Activated T-helper 2 cell treated with anti-CD3 and anti-CD28 coated beads, Interferon-gamma antibody, Interleukin-2, Interleukin-4, amounts not matched to agents 10 μg/mL and 5 μg/mL and 100 μg/mL, durations not matched to agents 14 hours and 24 hours and 36 hours (primary cell): Measurements from ENCODE around the gene FBXO24. TPM values are rescaled to one million over a fixed set of nuclear protein-coding genes. Genes with fewer than 3 reads are reported as not detected.

ENCODE experiments used
- DNase-seq: peaks from one replicate; pipeline ENCODE4 v3.0.0; 2021; ENCODE audit warnings: low spot score
- H3K27ac Mint-ChIP-seq: one replicate; pipeline ENCODE4 v1.8.0; 2021; ENCODE audit warnings: mixed read lengths
- H3K27me3 Mint-ChIP-seq: one replicate; pipeline ENCODE4 v1.8.0; 2021; ENCODE audit warnings: low read depth, mixed read lengths
- H3K36me3 Mint-ChIP-seq: one replicate; pipeline ENCODE4 v1.8.0; 2021; ENCODE audit warnings: low read depth, mixed read lengths
- H3K4me1 Mint-ChIP-seq: one replicate; pipeline ENCODE4 v1.8.0; 2021; ENCODE audit warnings: low read depth, mixed read lengths
- H3K4me3 Mint-ChIP-seq: one replicate; pipeline ENCODE4 v1.8.0; 2021; ENCODE audit warnings: low read depth, mild to moderate bottlenecking, moderate library complexity, mixed read lengths
- H3K9me3 Mint-ChIP-seq: one replicate; pipeline ENCODE4 v1.8.0; 2021; ENCODE audit warnings: mixed read lengths
- intact Hi-C: fragments of 100-400 bp; cut with micrococcal nuclease; formaldehyde crosslinking; loops from one replicate; pipeline ENCODE4 v1.15.1; 2023
- total RNA-seq: library from RNA; stranded (reverse); gene quantifications from 2 replicates; pipeline ENCODE4 v1.2.3, GENCODE V29; 2022

Gene FBXO24
- total RNA-seq, 1 donor from 2014 or later, result 0.91 TPM

GRCh38 chr7:100609958-100610357, 23.8 kb downstream of the FBXO24 start:
- DNase-seq, result no peak
- Mint-ChIP-seq H3K9me3 (no peaks in the 10 kb centered on the region), H3K4me3 (no peak overlapping the region), H3K4me1 (peaks cover 13% of the 10 kb centered on the region), H3K36me3 (peaks cover 8% of the 10 kb centered on the region), H3K27ac (peak overlapping the region; percentile 6), H3K27me3 (peaks cover 3% of the 10 kb centered on the region)
- intact Hi-C loops, result loop anchor here (5.0 to 10.0 kb wide), 2 partner anchors 97 to 635 kb away; partner anchors contain the start of genes FIS1 and POP7

- Mint-ChIP-seq H3K36me3 (peaks cover 12% of the 10 kb centered on the region), H3K27me3 (no peaks in the 10 kb centered on the region), H3K9me3 (no peaks in the 10 kb centered on the region), H3K4me1 (peaks cover 10% of the 10 kb centered on the region), H3K27ac (peak within 1 kb of the TSS; percentile 99), H3K4me3 (peak within 1 kb of the TSS; percentile 97)
- intact Hi-C loops, result loop anchor here (1.0 to 5.0 kb wide), 7 partner anchors 8 to 183 kb away; partner anchors contain the start of genes FBXO24, GNB2, LRCH4 and MEPCE
- DNase-seq, result peak; percentile 98
These were observed 26.0 kb downstream of the FBXO24 start, which contains the start of gene MOSPD3 for GRCh38 chr7:100611983-100612729. MOSPD3 (plus strand) TSS chr7:100612540; CDS start chr7:100612792, 252 bp downstream.

- Mint-ChIP-seq H3K27me3 (no peaks in the 10 kb centered on the region), H3K27ac (no peak overlapping the region), H3K4me3 (peak overlapping the region; percentile 97), H3K36me3 (peaks cover 12% of the 10 kb centered on the region), H3K4me1 (peaks cover 10% of the 10 kb centered on the region), H3K9me3 (no peaks in the 10 kb centered on the region)
- intact Hi-C loops, result loop anchor here (1.0 to 5.0 kb wide), 7 partner anchors 9 to 184 kb away; partner anchors contain the start of genes FBXO24, GNB2, LRCH4 and MEPCE
- no peak for DNase-seq
These were observed 26.7 kb downstream of the FBXO24 start for GRCh38 chr7:100612730-100613390.

- peaks cover 10% of the 10 kb centered on the region for H3K4me1 Mint-ChIP-seq
- intact Hi-C loops, result loop anchor here (2.0 to 5.0 kb wide), 3 partner anchors 13 to 94 kb away; partner anchors contain the start of gene POP7
- peak overlapping the region; percentile 75 for H3K4me3 Mint-ChIP-seq
- H3K36me3 Mint-ChIP-seq, result peaks cover 12% of the 10 kb centered on the region
- no peaks in the 10 kb centered on the region for H3K27me3 Mint-ChIP-seq
- H3K9me3 Mint-ChIP-seq, result no peaks in the 10 kb centered on the region
- no peak for DNase-seq
- no peak overlapping the region for H3K27ac Mint-ChIP-seq
These were observed 27.5 kb downstream of the FBXO24 start for GRCh38 chr7:100613412-100614175.

- H3K9me3 Mint-ChIP-seq, result no peaks in the 10 kb centered on the region
- H3K36me3 Mint-ChIP-seq, result peaks cover 12% of the 10 kb centered on the region
- peaks cover 10% of the 10 kb centered on the region for H3K4me1 Mint-ChIP-seq
- H3K4me3 Mint-ChIP-seq, result no peak overlapping the region
- no peak overlapping the region for H3K27ac Mint-ChIP-seq
- no peak for DNase-seq
- intact Hi-C loops, result loop anchor here (5.0 kb wide), 1 partner anchor 93 kb away; the partner anchor contains the start of gene POP7
- H3K27me3 Mint-ChIP-seq, result no peaks in the 10 kb centered on the region
These were observed 28.3 kb downstream of the FBXO24 start for GRCh38 chr7:100614308-100614861.

- H3K36me3 Mint-ChIP-seq, result peaks cover 2% of the 10 kb centered on the region
- intact Hi-C loops, result no loop called here
- no peak for DNase-seq
- H3K9me3 Mint-ChIP-seq, result no peaks in the 10 kb centered on the region
- H3K27ac Mint-ChIP-seq, result no peak overlapping the region
- H3K4me1 Mint-ChIP-seq, result peaks cover 12% of the 10 kb centered on the region
- H3K27me3 Mint-ChIP-seq, result no peaks in the 10 kb centered on the region
- H3K4me3 Mint-ChIP-seq, result no peak overlapping the region
These were observed 34.1 kb downstream of the FBXO24 start for GRCh38 chr7:100620239-100620638.

- H3K9me3 Mint-ChIP-seq, result no peaks in the 10 kb centered on the region
- intact Hi-C loops, result no loop called here
- H3K27ac Mint-ChIP-seq, result no peak overlapping the region
- no peak for DNase-seq
- no peaks in the 10 kb centered on the region for H3K27me3 Mint-ChIP-seq
- H3K36me3 Mint-ChIP-seq, result no peaks in the 10 kb centered on the region
- peaks cover 15% of the 10 kb centered on the region for H3K4me1 Mint-ChIP-seq
- H3K4me3 Mint-ChIP-seq, result no peak overlapping the region
These were observed 34.7 kb downstream of the FBXO24 start for GRCh38 chr7:100620804-100621203.

GRCh38 chr7:100621554-100621953, 35.4 kb downstream of the FBXO24 start:
- H3K4me1 Mint-ChIP-seq, result peaks cover 21% of the 10 kb centered on the region
- intact Hi-C loops, result no loop called here
- no peak overlapping the region for H3K4me3 Mint-ChIP-seq
- no peak for DNase-seq
- H3K27ac Mint-ChIP-seq, result no peak overlapping the region
- H3K9me3 Mint-ChIP-seq, result no peaks in the 10 kb centered on the region
- H3K36me3 Mint-ChIP-seq, result no peaks in the 10 kb centered on the region
- H3K27me3 Mint-ChIP-seq, result no peaks in the 10 kb centered on the region

GRCh38 chr7:100623951-100624824, 38.1 kb downstream of the FBXO24 start:
- H3K27me3 Mint-ChIP-seq, result no peaks in the 10 kb centered on the region

GRCh38 chr7:100626055-100626454, 39.9 kb downstream of the FBXO24 start:
- DNase-seq, result no peak
- Mint-ChIP-seq H3K9me3 (no peaks in the 10 kb centered on the region), H3K4me1 (peaks cover 38% of the 10 kb centered on the region), H3K36me3 (peaks cover 3% of the 10 kb centered on the region), H3K27me3 (no peaks in the 10 kb centered on the region), H3K4me3 (peak overlapping the region; percentile 74), H3K27ac (no peak overlapping the region)
- intact Hi-C loops, result loop anchor here (1.0 to 2.0 kb wide), 3 partner anchors 13 to 40 kb away; partner anchors contain the start of genes FBXO24, LRCH4 and MOSPD3

More at GRCh38 chr7:100623951-100624824, 38.1 kb downstream of the FBXO24 start:
- H3K4me3 Mint-ChIP-seq, result peak overlapping the region; percentile 1
- peak; percentile 23 for DNase-seq
- intact Hi-C loops, result no loop called here
- H3K36me3 Mint-ChIP-seq, result peaks cover under 1% of the 10 kb centered on the region
- no peaks in the 10 kb centered on the region for H3K9me3 Mint-ChIP-seq
- H3K4me1 Mint-ChIP-seq, result peaks cover 26% of the 10 kb centered on the region
- H3K27ac Mint-ChIP-seq, result no peak overlapping the region

GRCh38 chr7:100626530-100627237, 40.6 kb downstream of the FBXO24 start:
- peak overlapping the region; percentile 42 for H3K27ac Mint-ChIP-seq
- intact Hi-C loops, result loop anchor here (1.0 to 2.0 kb wide), 3 partner anchors 14 to 40 kb away; partner anchors contain the start of genes FBXO24, LRCH4 and MOSPD3
- peak; percentile 83 for DNase-seq

More at GRCh38 chr7:100626530-100627237, 40.6 kb downstream of the FBXO24 start:
- peak overlapping the region; percentile 74 for H3K4me3 Mint-ChIP-seq
- H3K27me3 Mint-ChIP-seq, result no peaks in the 10 kb centered on the region
- peaks cover 3% of the 10 kb centered on the region for H3K36me3 Mint-ChIP-seq
- H3K4me1 Mint-ChIP-seq, result peaks cover 35% of the 10 kb centered on the region
- H3K9me3 Mint-ChIP-seq, result no peaks in the 10 kb centered on the region
